Measurements from ENCODE around the gene IL18BP.
A peak's percentile ranks its signal among the peaks of the same experiment; 100 is the strongest.

Gene IL18BP

DNA sequence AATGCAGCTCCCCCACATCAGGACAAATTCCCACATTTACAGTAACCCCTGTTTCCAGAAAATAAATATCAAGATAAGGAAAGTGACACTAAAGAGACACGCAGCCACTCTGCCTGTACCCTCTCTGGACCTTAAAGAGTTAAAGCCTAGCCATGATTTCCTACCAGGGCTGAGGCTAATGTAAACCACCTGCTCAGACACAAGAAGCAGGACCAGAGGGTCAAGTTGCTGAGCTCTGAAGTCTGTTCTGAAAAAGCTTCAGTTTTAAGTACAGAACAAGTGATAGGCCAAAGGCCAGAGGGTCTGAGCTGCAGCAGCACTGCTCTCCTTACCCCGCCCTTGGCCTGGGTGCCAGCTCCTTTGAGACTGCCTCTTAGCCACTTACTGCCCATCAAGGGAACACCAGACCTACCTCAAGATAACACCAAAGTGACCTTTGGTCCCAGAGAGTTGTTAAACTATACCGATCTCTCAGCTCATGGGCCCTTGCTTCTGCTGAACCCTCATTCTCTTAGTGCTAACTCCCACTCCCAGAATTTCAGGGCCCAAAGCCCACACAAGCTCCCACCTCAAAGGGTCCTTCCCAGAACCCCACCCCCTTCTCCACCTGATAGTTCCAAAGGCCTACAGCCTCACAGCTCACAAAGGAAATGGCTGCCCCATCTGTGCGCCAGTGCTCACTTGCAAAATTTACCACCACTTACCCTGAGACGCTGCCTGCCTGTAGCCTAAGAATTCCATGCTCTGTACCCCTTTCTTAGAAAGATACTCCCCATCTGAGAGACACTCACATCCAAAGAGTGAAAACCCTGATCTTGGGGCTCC, 40.5 kb downstream of the IL18BP start:
- peak overlapping the region; percentile 73 for H3K4me3 ChIP-seq (ENCODE audit: low read length)

DNA sequence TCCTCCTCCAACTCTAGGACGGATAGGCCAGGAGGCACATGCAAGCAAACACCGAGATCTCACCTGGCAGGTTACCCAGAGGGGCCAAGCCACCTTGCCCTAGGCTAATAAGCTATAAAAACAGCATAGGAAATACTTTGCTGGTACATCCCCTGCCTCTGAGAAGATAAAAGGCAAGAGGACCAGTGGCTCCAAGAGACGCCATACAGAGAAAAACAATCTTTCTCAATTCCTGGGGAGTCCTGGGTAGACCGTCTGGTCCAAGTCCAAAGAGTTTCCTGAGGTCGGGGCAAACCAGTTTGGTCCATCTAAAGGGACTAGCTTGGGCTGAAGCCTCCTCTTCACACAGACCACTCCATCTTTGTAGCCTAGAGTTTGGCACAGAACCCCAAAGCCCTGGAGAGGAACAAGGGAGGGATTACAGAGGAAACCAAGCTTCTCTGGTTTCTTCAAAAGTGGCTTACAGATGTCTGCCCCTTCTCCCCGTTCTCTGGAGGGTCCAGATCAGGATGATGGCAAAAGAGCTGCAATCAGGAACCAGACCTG, 41.2 kb downstream of the IL18BP start:
- no peak for DNase-seq (ENCODE audit: low read depth, low spot score)
- H3K4me3 ChIP-seq (ENCODE audit: low read length) = peak overlapping the region; percentile 73

More for the DNA sequence above, 40.5 kb downstream of the IL18BP start:
- DNase-seq (ENCODE audit: low read depth, low spot score) = no peak

DNA sequence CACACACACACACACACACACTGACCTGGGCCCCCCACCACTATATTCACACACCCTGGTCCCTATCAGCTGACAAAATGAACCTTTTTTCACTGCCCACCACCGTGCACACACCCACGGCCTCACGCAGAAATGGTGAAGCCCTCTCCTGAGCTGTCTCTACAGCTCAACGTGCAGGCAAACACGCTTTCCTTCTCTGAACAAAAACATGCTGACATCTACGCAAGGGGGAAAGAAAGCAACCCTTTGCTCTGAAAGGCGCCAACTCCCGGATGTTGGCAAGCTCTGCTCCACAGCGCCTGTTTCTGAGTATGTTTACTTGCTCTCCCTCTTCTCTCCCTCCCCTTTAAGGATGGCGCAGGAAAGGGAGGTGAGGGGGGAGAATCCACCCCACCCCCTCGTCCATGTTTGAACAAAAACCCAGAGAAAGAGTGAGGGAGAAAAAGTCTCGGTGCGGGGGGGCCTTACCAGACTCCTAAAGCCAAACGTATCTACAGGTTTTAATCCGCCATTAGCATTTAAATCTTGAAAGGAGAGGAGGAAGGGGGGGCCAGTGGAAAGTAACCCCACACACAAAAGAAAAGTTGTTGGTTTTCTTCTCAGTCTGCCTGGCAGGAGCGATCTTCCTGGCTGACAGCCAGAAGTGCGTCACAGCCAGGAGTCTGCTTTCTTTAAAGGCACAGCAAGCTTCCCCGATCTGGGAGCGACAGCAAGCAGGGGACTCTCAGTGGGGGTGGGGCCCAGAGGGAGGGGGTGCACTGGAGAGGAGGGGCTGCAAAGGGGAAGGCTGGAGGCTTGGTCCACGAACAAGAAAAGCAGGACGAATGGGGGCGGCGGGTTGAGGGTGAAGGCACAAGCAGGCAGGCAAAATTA, 42.0 kb downstream of the IL18BP start:
- DNase-seq (ENCODE audit: low read depth, low spot score) = peak; percentile 90

DNA sequence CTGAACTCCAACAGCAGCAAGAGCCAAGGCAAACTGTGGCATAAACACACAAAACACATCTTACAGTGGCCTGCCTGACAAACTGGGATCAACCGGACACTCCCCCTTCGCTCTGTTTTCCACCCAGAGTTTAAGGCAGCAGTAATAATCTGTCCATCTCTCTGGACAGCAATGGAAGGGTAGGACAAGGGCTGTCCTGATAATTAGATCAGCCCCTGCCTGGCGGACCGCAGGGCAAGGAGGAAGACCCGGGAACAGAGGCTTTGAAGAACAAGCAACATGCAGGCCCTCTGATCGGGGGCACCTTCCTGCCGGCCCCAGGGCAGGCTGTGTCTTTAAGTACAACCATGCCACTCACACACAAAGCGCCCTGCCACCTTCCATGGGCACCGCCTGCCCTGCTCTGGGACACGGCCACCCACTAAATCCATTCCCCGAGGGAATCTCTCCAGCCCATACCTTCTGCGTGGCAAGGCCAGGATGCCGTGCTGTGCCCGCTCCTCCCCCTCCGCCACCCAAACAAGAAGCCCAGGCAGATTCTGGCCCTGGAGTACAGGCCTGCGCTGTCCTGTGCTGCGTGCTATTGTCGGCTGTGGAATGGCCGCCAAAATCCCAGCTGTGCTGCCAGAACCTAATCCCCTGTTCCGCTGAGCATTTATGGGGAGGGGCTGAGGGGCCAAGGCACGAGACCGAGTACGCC, 42.8 kb downstream of the IL18BP start:
- peak overlapping the region; percentile 73 for H3K4me3 ChIP-seq (ENCODE audit: low read length)
- DNase-seq (ENCODE audit: low read depth, low spot score) = peak; percentile 24

More for the DNA sequence above, 42.0 kb downstream of the IL18BP start:
- peak overlapping the region; percentile 73 for H3K4me3 ChIP-seq (ENCODE audit: low read length)

DNA sequence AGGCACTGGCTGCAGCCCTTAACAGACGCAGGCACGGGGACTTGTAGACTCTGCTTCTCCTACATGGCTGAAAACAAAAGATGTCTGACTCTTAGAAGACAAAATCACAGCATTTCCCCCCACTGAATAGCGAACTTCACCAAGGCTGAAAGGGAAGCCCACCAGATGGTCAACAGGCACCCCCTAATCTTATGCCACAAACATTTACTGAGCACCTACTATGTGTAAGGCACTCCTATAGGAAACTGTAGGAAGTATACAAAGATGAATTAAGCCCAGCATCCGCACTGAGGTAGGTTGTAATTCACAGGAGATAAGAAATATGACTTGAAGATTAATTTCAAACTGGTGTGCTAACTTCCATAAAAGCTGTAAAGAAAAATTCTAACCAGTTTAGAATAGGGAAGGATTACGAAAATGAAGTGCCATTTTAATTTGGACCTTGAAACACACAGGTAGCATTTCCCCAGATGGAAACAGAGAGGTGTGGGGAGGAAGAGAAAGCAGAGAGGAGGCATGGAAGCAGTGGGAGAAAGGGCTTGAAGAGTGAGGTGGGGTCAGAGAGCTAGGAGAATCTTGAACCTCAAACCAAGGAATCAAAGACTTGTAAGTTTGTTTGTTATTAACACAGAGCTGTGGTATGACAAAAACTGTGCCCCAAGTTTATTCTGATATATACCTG, 43.5 kb downstream of the IL18BP start:
- no peak for DNase-seq (ENCODE audit: low read depth, low spot score)
- H3K4me3 ChIP-seq (ENCODE audit: low read length) = peak overlapping the region; percentile 73

DNA sequence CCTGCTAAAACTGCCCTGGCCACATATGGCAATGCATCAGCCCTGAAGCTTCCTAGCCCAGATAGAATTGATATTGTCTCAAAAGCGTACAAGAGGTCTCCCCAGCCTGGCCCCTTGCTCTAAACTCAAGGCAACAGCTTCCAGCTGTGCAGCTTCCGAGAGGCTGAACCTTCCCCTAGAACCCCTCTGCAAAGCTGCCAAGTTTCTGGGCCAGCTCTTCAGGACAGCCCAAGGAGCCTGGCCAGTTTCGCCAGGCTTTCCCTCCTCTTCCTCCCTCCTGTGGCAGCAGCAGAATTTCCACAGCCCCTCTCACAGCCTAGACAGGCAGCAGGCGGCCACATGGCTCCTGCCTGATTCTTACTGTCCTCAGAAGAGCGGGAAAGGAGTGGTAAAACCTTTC, 47.1 kb downstream of the IL18BP start:
- no peak overlapping the region for H3K4me3 ChIP-seq (ENCODE audit: low read length)
- no peak for DNase-seq (ENCODE audit: low read depth, low spot score)

DNA sequence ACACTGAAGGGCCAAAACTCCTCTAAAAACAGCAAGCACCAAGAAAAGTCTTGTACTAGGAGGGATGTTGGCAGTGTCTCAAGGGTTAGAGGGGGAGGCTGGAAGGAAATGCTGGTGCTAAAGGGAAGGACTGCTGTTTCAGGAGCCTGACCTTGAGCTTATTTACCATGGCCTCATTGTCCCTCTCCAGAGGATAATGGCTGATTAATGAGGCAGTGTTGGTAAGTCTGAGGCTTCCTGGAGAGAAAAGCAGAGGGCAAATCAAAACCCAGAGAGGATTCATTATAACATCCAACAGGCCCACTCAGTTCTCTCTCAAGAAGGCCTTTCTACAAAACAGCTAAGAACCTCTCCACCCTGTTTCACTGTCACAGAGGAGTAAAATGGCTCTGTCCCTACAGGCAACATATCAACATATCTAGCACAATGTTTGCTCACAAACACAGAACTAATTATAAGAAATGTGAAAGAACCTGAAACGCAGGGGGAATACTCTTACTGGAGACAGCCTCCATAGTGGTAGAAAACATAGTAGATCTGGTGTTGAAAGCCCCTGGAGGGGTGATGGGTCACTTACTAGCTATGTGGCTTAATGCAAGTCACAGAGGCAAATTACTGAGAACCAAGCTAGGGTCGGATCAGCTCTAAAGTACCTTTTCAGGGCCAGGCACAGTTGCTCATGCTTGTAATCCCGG, 50.2 kb downstream of the IL18BP start:
- DNase-seq (ENCODE audit: low read depth, low spot score) = no peak
- no peak overlapping the region for H3K4me3 ChIP-seq (ENCODE audit: low read length)
